Fibroblast of lung (primary cell): ENCODE data around the gene CMTM7. TPM values are rescaled to one million over a fixed set of nuclear protein-coding genes. Genes with fewer than 3 reads are reported as not detected.

Experiments used
- DNase-seq, 2 donors: peaks; one replicate each; pipeline versions ENCODE4 v3.0.0 to v3.0.0-alpha.2; 2010; ENCODE audit warnings: low read depth in 2 of 2
- H2AFZ ChIP-seq: 2 replicates; pipeline ENCODE4 v1.5.1; 2012; ENCODE audit warnings: low read length, control low read depth, inconsistent platforms
- H3K27ac ChIP-seq: 2 replicates; pipeline ENCODE4 v1.5.1; 2011; ENCODE audit warnings: low read length, control low read depth; ENCODE audit not compliant: insufficient read depth
- H3K27me3 ChIP-seq: 2 replicates; pipeline ENCODE4 v1.5.1; 2011; ENCODE audit warnings: mild to moderate bottlenecking, low read length; ENCODE audit not compliant: control insufficient read depth, insufficient read depth
- H3K36me3 ChIP-seq: 2 replicates; pipeline ENCODE4 v1.5.1; 2011; ENCODE audit warnings: low read length; ENCODE audit not compliant: control insufficient read depth, insufficient read depth
- H3K4me1 ChIP-seq: 2 replicates; pipeline ENCODE4 v1.5.1; 2011; ENCODE audit warnings: low read length; ENCODE audit not compliant: control insufficient read depth, insufficient read depth; ENCODE audit errors: extremely low read depth
- H3K4me2 ChIP-seq: 2 replicates; pipeline ENCODE4 v1.5.1; 2011; ENCODE audit warnings: low read length, control low read depth; ENCODE audit not compliant: insufficient read depth; ENCODE audit errors: extremely low read depth
- H3K4me3 ChIP-seq, 4 experiments: fragments of 200-600 bp in 1 of 4; sonication (generic) in 1 of 4; replicated peaks in 1 of 4; 2 replicates each; pipeline ENCODE4 v1.5.1; 2011 to 2016; ENCODE audit warnings: low read length in 4 of 4, low read depth in 3 of 4, mild to moderate bottlenecking in 3 of 4, control low read depth in 2 of 4, inconsistent platforms in 1 of 4, mixed read lengths in 1 of 4; ENCODE audit not compliant: insufficient read depth in 1 of 4; ENCODE audit errors: control extremely low read depth in 1 of 4
- H3K79me2 ChIP-seq: 2 replicates; pipeline ENCODE4 v1.5.1; 2012; ENCODE audit warnings: mild to moderate bottlenecking, low read length, inconsistent platforms; ENCODE audit not compliant: control insufficient read depth, insufficient read depth
- H3K9ac ChIP-seq: 2 replicates; pipeline ENCODE4 v1.5.1; 2011; ENCODE audit warnings: mild to moderate bottlenecking, low read length, control low read depth; ENCODE audit not compliant: insufficient read depth
- H3K9me3 ChIP-seq: 2 replicates; pipeline ENCODE4 v1.5.1; 2012; ENCODE audit warnings: low read depth, low read length; ENCODE audit not compliant: control insufficient read depth, insufficient read depth
- H4K20me1 ChIP-seq: 2 replicates; pipeline ENCODE4 v1.5.1; 2011; ENCODE audit warnings: low read length; ENCODE audit not compliant: control insufficient read depth, insufficient read depth; ENCODE audit errors: extremely low read depth
- EZH2 ChIP-seq: IDR thresholded peaks from 2 replicates; pipeline ENCODE4 v1.5.1; 2012; ENCODE audit warnings: low read length, control low read depth, mild to moderate bottlenecking; ENCODE audit errors: missing control alignments
- polyA plus RNA-seq, 2 donors: library from polyadenylated mRNA; depleted of rRNA in 1 of 2; stranded (reverse) in 1 of 2; unstranded in 1 of 2; fragments of >200 nt; gene quantifications; 2 replicates each; pipeline ENCODE4 v1.2.1, GENCODE V29; 2011 to 2012; ENCODE audit warnings: missing spikeins in 1 of 2
- total RNA-seq: library from RNA; depleted of rRNA; stranded (reverse); fragments of >200 nt; gene quantifications from 2 replicates; pipeline ENCODE4 v1.2.1, GENCODE V29; 2014
- TF ChIP-seq, protein P1 (sequence below), 2 donors: IDR thresholded peaks in 1 of 2; conservative IDR thresholded peaks in 1 of 2; 1 replicate in 1 of 2; 2 replicates in 1 of 2; pipeline ENCODE4 v1.5.1; 2011 to 2012; ENCODE audit warnings: low read length in 2 of 2, control low read depth in 1 of 2, inconsistent platforms in 1 of 2, low read depth in 1 of 2, mild to moderate bottlenecking in 1 of 2

The CMTM7 gene
- total and polyA plus RNA-seq, 2 donors (not counting 1 experiment from before 2014, with no cell fraction given) = 3.5 to 9.3 TPM

DNA sequence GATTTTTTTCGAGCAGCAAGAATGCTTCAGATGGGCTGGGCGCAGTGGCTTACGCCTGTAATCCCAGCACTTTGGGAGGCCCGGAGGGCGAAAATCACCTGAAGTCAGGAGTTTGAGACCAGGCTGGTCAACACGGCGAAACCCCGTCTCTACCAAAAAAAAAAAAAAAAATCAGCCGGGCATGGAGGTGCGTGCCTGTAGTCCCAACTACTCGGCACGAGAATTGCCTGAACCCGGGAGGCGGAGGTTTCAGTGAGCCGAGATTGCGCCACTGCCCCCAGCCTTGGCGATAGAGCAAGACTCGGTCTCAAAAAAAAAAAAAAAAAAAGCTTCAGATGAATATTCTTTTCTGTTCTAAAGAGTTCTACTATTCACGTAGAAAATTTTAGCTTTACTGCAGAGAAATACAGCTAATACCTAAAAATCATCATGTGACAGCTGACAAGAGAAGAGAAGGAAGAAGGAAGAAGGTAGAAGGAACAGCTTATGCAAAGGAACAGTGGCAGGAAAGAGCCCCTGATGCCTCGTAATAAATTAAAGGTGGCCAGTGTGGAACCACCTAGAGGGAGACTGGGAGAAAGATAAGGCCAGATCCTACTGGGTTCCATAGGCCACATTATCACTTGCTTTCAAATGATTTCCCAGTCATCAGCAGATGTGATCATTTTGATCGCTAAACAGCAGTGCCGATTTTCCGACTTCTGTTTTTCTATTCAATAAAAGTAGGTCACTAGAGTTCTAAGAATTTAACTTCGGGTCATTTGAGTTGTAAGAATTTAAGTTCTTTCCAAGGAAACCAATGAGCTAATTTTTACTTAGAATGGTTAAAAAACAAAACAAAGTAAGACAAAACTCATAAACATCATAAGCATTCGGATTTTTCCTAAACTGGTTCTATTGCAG is 109.5 kb downstream of the CMTM7 start:
- no peak overlapping the region for H3K9ac ChIP-seq
- H3K4me3 ChIP-seq = peak overlapping the region; percentile 81 to 94 (median 90)
- no peaks in the 10 kb centered on the region for H3K27me3 ChIP-seq
- no peak for DNase-seq
- TF ChIP-seq, protein P1, sequence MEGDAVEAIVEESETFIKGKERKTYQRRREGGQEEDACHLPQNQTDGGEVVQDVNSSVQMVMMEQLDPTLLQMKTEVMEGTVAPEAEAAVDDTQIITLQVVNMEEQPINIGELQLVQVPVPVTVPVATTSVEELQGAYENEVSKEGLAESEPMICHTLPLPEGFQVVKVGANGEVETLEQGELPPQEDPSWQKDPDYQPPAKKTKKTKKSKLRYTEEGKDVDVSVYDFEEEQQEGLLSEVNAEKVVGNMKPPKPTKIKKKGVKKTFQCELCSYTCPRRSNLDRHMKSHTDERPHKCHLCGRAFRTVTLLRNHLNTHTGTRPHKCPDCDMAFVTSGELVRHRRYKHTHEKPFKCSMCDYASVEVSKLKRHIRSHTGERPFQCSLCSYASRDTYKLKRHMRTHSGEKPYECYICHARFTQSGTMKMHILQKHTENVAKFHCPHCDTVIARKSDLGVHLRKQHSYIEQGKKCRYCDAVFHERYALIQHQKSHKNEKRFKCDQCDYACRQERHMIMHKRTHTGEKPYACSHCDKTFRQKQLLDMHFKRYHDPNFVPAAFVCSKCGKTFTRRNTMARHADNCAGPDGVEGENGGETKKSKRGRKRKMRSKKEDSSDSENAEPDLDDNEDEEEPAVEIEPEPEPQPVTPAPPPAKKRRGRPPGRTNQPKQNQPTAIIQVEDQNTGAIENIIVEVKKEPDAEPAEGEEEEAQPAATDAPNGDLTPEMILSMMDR (conservative IDR thresholded peaks at IDR 0.05 in 1 of 2, IDR thresholded peaks at IDR 0.05 in 1 of 2; ENCODE audit: low read depth in 1 of 2, low read length in 2 of 2) = no peak
- TF ChIP-seq EZH2 = no peak
- H3K36me3 ChIP-seq = no peaks in the 10 kb centered on the region
- H4K20me1 ChIP-seq = no peaks in the 10 kb centered on the region
- no peaks in the 10 kb centered on the region for H3K4me1 ChIP-seq
- no peak overlapping the region for H3K27ac ChIP-seq
- H2AFZ ChIP-seq = no peak overlapping the region
- peak overlapping the region; percentile 38 for H3K4me2 ChIP-seq
- H3K9me3 ChIP-seq = no peaks in the 10 kb centered on the region
- peaks cover 15% of the 10 kb centered on the region for H3K79me2 ChIP-seq

DNA sequence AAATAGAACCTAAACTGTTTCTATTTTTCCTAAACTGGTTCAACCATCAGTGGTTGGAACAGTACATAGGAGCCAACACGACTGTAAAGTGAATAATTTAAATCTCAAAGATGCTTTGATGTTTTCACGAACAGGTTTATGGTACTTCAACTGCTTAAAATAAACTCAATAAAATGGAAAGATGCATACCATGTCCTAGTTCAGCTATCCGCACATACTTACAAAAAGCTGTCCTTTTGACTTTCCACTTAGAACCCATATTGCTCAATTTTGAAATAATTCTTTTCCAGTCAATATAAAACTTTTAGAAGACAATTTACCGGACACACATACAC is 110.1 kb downstream of the CMTM7 start:
- Histone ChIP-seq H3K36me3 (no peaks in the 10 kb centered on the region), H3K4me1 (no peaks in the 10 kb centered on the region), H3K27me3 (no peaks in the 10 kb centered on the region), H3K9ac (peak overlapping the region; percentile 81), H3K4me2 (peak overlapping the region; percentile 38), H3K79me2 (peaks cover 15% of the 10 kb centered on the region), H3K9me3 (no peaks in the 10 kb centered on the region), H2AFZ (no peak overlapping the region), H3K4me3 (peak overlapping the region; percentile 81 to 94 (median 90)), H3K27ac (peak overlapping the region; percentile 91), H4K20me1 (no peaks in the 10 kb centered on the region)
- TF ChIP-seq, protein P1 (conservative IDR thresholded peaks at IDR 0.05 in 1 of 2, IDR thresholded peaks at IDR 0.05 in 1 of 2; ENCODE audit: low read depth in 1 of 2, low read length in 2 of 2) = no peak
- no peak for TF ChIP-seq EZH2
- DNase-seq = no peak

DNA sequence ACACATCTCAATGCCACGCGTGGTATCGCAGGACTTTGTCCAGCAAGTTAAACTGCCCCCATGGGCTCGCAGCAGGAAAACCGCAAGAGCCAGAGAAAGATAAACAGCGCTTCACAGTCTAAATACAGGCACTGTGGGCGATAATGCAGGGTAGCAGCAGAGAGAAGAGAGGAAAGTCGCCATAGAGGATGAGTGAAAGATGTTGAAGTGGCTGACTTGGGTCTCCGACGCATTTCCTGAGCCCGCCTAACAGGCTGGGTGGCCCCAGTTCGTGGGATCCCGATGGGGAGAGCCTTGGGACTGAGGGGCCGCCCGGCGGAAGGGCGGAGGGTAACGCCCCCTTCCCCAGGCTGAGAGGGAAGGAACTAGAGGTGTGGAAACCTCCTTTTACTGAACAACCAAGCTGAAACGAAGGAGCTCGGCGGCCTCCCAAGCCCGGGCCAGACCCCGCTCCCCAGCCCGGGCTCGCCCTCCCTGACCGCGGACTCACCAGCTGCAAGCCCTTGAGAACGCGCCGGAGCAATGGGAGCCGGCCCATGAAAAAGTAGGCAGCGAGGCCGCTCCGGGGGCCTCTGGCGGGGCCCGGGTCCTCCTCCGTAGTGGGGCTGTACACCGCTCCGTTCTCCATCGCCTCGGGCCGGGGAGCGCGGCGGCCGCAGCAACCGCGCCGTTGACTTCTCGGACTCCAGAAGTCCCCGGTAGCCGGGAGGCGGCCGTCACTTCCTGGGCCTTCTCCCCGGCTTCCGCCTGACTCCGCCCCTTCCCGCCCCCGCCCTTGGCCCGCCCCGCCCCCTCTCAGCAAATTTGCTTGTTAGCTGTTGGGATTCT is 110.7 kb downstream of the CMTM7 start, which contains the start of gene CMTM6:
Gene CMTM6, minus strand, starts transcription at position 735 of the 828 bp plus-strand sequence. Its CDS starts 107 bp downstream, at position 628.
- Histone ChIP-seq H4K20me1 (no peaks in the 10 kb centered on the region), H3K27ac (peak within 1 kb of the TSS; percentile 91), H3K36me3 (no peaks in the 10 kb centered on the region), H3K79me2 (peaks cover 15% of the 10 kb centered on the region), H3K9ac (peak within 1 kb of the TSS; percentile 81), H3K4me2 (peak within 1 kb of the TSS; percentile 87), H2AFZ (peak within 1 kb of the TSS; percentile 96), H3K27me3 (no peaks in the 10 kb centered on the region), H3K4me1 (no peaks in the 10 kb centered on the region), H3K9me3 (no peaks in the 10 kb centered on the region), H3K4me3 (peak within 1 kb of the TSS; percentile 81 to 94 (median 90))
- no peak for TF ChIP-seq EZH2
- TF ChIP-seq, protein P1 (conservative IDR thresholded peaks at IDR 0.05 in 1 of 2, IDR thresholded peaks at IDR 0.05 in 1 of 2; ENCODE audit: low read depth in 1 of 2, low read length in 2 of 2) = no peak
- DNase-seq = peak; percentile 76 to 82
